Thoracic aorta (tissue), 2 donors: ENCODE results near the gene AOX1. TPM values are rescaled to one million over a fixed set of nuclear protein-coding genes. Genes with fewer than 3 reads are reported as not detected.

Experiments
- ATAC-seq: fragments of 150-250 bp; one replicate; pipeline ENCODE4 v1.8.0; 2017; ENCODE audit warnings: low read depth; ENCODE audit not compliant: insufficient number of reproducible peaks, low FRiP score
- DNase-seq: peaks from one replicate; pipeline ENCODE4 v3.0.0-alpha.2; 2020; ENCODE audit warnings: low spot score
- H3K27ac ChIP-seq, 2 donors: fragments of 200-600 bp; sonication (generic); 1 replicate in 1 of 2; 2 replicates in 1 of 2; pipeline ENCODE4 v1.5.1; 2016; ENCODE audit warnings: mild to moderate bottlenecking in 2 of 2, moderate library complexity in 2 of 2
- H3K27me3 ChIP-seq: fragments of 200-600 bp; sonication (generic); replicated peaks from 2 replicates; pipeline ENCODE4 v1.6.0; 2016; ENCODE audit warnings: mild to moderate bottlenecking; ENCODE audit not compliant: insufficient read depth
- H3K36me3 ChIP-seq: fragments of 200-600 bp; sonication (generic); one replicate; pipeline ENCODE4 v1.5.1; 2016
- H3K4me1 ChIP-seq, 2 donors: fragments of 200-600 bp; sonication (generic); 1 replicate in 1 of 2; 2 replicates in 1 of 2; pipeline versions ENCODE4 v1.5.1 to v1.6.0; 2016; ENCODE audit warnings: low read depth in 2 of 2, mild to moderate bottlenecking in 1 of 2; ENCODE audit not compliant: control insufficient read depth in 1 of 2
- H3K4me3 ChIP-seq: fragments of 200-600 bp; sonication (generic); 2 replicates; pipeline ENCODE4 v1.5.1; 2016; ENCODE audit warnings: mild to moderate bottlenecking
- H3K9me3 ChIP-seq: fragments of 200-600 bp; sonication (generic); 2 replicates; pipeline ENCODE4 v1.5.1; 2016
- total RNA-seq, 2 donors: library from RNA; depleted of rRNA; stranded (reverse); fragments of >200 nt; gene quantifications; one replicate each; pipeline versions ENCODE4 v1.1.0 to v1.2.3, GENCODE V29; 2016
- TF ChIP-seq, protein P1 (sequence below): fragments of 200-600 bp; sonication (generic); IDR thresholded peaks from one replicate; pipeline ENCODE4 v1.5.1; 2019; ENCODE audit warnings: antibody characterized with exemption

Gene AOX1
- total RNA-seq, 2 donors from 2014 or later, result 56.1 to 69.9 TPM

DNA sequence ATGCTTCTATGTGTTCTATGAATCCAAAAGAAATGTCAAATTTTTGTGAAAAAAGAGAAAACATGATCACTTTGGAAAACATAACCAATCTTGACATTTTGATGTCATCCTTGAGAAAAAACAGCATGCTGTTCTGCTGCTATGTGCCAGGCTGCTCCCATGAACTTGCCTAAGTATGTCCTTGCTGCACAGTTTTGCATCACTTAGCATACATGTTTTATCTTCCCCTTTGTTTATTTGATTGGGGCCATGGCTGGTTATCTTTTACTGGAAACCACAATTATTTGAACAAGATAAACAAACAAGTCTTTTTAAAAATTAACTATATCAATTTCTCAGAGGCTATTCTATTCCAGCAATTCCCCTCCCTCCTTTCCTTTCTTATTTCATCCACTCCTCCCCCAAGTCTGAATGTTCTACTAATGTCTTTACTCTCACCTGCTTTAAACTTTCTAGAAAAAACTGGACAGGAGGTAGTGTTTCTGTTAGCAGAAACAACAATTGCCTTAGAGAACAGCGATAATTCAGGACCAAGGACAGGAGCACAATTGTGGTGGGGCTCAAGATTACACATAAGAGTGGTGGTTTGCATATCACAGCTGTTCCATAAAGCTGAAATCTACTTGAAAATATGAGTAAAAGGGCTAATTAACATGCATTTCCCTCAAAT is 6.7 kb downstream of the AOX1 start:
- no peaks in the 10 kb centered on the region for H3K9me3 ChIP-seq
- no peaks in the 10 kb centered on the region for H3K27me3 ChIP-seq
- H3K4me3 ChIP-seq, result no peak overlapping the region
- DNase-seq (no peak), ATAC-seq (no peak)
- H3K4me1 ChIP-seq, result peaks cover 0 to 8% of the 10 kb centered on the region in 2 donors
- peaks cover 8% of the 10 kb centered on the region for H3K36me3 ChIP-seq
- TF ChIP-seq, protein P1, sequence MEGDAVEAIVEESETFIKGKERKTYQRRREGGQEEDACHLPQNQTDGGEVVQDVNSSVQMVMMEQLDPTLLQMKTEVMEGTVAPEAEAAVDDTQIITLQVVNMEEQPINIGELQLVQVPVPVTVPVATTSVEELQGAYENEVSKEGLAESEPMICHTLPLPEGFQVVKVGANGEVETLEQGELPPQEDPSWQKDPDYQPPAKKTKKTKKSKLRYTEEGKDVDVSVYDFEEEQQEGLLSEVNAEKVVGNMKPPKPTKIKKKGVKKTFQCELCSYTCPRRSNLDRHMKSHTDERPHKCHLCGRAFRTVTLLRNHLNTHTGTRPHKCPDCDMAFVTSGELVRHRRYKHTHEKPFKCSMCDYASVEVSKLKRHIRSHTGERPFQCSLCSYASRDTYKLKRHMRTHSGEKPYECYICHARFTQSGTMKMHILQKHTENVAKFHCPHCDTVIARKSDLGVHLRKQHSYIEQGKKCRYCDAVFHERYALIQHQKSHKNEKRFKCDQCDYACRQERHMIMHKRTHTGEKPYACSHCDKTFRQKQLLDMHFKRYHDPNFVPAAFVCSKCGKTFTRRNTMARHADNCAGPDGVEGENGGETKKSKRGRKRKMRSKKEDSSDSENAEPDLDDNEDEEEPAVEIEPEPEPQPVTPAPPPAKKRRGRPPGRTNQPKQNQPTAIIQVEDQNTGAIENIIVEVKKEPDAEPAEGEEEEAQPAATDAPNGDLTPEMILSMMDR, result no peak
- no peak overlapping the region for H3K27ac ChIP-seq

DNA sequence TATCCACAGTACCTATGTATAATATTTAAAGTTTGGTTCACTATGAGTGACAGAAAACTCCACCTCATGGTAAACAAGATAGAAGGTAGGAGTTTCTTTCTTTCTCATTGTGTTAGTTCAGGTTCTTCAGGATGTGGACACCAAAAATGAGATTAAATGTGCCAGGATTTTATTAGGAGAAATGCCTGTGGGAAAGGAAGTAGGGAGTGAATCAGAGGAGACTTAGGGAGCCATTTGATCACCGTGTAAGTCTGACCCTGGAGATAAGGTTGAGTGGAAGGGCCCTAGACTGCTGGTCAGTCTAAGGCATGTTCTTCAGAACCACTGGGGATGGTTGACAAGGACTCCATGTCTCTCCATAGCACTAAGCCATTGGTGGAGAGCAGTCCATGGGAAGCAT is 8.1 kb downstream of the AOX1 start:
- H3K27ac ChIP-seq, result no peak overlapping the region
- DNase-seq, result no peak
- TF ChIP-seq, protein P1, result no peak
- no peaks in the 10 kb centered on the region for H3K9me3 ChIP-seq
- no peaks in the 10 kb centered on the region for H3K27me3 ChIP-seq
- no peak overlapping the region for H3K4me3 ChIP-seq
- peaks cover 0 to 8% of the 10 kb centered on the region in 2 donors for H3K4me1 ChIP-seq
- peaks cover 12% of the 10 kb centered on the region for H3K36me3 ChIP-seq
- no peak for ATAC-seq

GRCh38 chr2:200595913-200596312 is 10.1 kb downstream of the AOX1 start:
- Histone ChIP-seq H3K4me1 (no peaks in the 10 kb centered on the region), H3K4me3 (no peak overlapping the region), H3K27me3 (no peaks in the 10 kb centered on the region), H3K36me3 (peaks cover 12% of the 10 kb centered on the region), H3K9me3 (no peaks in the 10 kb centered on the region), H3K27ac (no peak overlapping the region)
- TF ChIP-seq, protein P1, result no peak
- no peak for ATAC-seq
- DNase-seq, result no peak

DNA sequence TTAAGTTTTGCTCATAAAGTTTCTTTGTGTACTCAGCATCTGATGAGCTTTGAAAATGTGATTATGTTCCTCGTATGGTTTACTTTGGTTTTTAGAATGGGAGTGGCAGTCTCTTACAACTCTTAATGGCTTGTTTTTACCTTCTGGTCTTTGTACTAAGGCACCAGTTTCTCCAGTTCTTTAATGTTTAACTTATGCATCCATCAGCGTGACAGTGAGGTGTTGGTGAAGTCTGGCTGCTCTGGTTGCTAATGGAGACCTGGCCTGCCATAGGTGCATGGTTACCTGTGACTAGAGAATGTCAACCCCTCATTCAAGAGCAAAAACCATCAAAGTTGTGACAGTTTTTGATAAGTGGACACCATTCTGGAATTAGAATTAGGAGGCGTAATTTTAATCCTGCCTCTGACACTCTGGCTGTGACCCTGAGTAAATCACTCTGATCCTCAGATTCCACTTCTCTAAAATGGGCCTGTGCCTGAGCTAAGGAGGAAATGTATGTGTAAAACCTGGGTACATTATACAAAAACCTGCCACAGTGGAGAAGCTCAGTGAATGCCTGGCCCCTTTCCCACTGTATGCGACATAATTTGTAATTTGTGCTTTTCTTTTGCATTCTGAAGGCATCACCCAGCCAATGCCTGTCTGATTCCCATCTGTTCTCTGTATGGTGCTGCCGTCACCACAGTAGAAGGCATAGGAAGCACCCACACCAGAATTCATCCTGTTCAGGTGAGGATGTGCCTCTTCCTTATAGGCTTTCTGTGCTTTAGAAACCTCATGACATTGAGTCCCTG is 11.2 kb downstream of the AOX1 start:
- DNase-seq (no peak), ATAC-seq (no peak)
- Histone ChIP-seq H3K4me3 (no peak overlapping the region), H3K4me1 (no peaks in the 10 kb centered on the region), H3K36me3 (peaks cover 12% of the 10 kb centered on the region), H3K27ac (no peak overlapping the region), H3K27me3 (no peaks in the 10 kb centered on the region), H3K9me3 (no peaks in the 10 kb centered on the region)
- TF ChIP-seq, protein P1, result no peak

DNA sequence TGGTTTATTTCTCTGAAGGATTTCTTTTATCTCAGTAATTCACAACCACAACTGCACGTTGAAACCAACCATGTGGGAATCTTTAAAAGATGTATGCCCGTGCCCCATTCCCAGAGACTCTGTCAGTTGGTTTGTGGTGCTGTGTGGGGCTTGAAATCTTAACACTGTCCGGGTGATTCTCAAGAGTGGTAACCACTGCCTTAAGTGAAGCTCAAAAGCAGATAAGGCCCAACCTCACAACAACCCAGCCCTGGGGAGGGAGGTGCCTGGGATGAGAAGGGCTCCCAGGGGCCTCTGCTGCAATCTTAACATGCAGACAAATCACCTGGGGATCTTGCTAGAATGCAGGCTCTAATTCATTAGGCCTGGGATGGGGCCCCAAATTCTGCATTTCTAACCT is 13.4 kb downstream of the AOX1 start:
- Histone ChIP-seq H3K9me3 (no peaks in the 10 kb centered on the region), H3K27ac (no peak overlapping the region), H3K4me3 (no peak overlapping the region), H3K36me3 (peaks cover 12% of the 10 kb centered on the region), H3K27me3 (no peaks in the 10 kb centered on the region), H3K4me1 (no peaks in the 10 kb centered on the region)
- TF ChIP-seq, protein P1, result no peak
- no peak for DNase-seq
- ATAC-seq, result no peak
